HG03139 (cell line): Measurements from ENCODE around the gene HARBI1.
"Not testable (repeated sequence)": the region's sequence is repeated elsewhere in the genome, so short reads cannot be mapped to it uniquely, and the experiment has no call there.

Experiments
- ATAC-seq: cut with Tn5 transposase; IDR thresholded peaks from one replicate; pipeline ENCODE4 v1.9.1; 2021; ENCODE audit not compliant: unreplicated experiment

Gene HARBI1

GRCh38 chr11:46599340-46600193, 17.5 kb downstream of the HARBI1 start:
- no peak for ATAC-seq

- no peak for ATAC-seq
Measured at GRCh38 chr11:46597609-46598219, 19.3 kb downstream of the HARBI1 start.

GRCh38 chr11:46597155-46597554, 19.9 kb downstream of the HARBI1 start:
- ATAC-seq, result no peak

GRCh38 chr11:46594785-46595184, 22.2 kb downstream of the HARBI1 start:
- ATAC-seq, result no peak

- ATAC-seq, result no peak
Measured at GRCh38 chr11:46594374-46594700, 22.7 kb downstream of the HARBI1 start.

- ATAC-seq, result peak; percentile 64
Measured at GRCh38 chr11:46593550-46594373, 23.3 kb downstream of the HARBI1 start, which contains the start of gene AMBRA1. Gene AMBRA1 (minus strand): TSS chr11:46594023. CDS start chr11:46548380, 45,643 bp downstream.

- ATAC-seq, result no peak
Measured at GRCh38 chr11:46590740-46591605, 26.1 kb downstream of the HARBI1 start.

- ATAC-seq, result no peak
Measured at GRCh38 chr11:46588915-46589314, 28.1 kb downstream of the HARBI1 start.

GRCh38 chr11:46588131-46588530, 28.9 kb downstream of the HARBI1 start:
- ATAC-seq, result no peak

- ATAC-seq, result not testable (repeated sequence)
Measured at GRCh38 chr11:46583513-46583912, 33.5 kb downstream of the HARBI1 start.

GRCh38 chr11:46582588-46582987, 34.4 kb downstream of the HARBI1 start:
- no peak for ATAC-seq

GRCh38 chr11:46577058-46577457, 40.0 kb downstream of the HARBI1 start:
- no peak for ATAC-seq

GRCh38 chr11:46574656-46575055, 42.4 kb downstream of the HARBI1 start:
- no peak for ATAC-seq

GRCh38 chr11:46570790-46571398, 46.1 kb downstream of the HARBI1 start:
- no peak for ATAC-seq

GRCh38 chr11:46565232-46565840, 51.7 kb downstream of the HARBI1 start:
- ATAC-seq, result no peak

GRCh38 chr11:46564459-46564858, 52.6 kb downstream of the HARBI1 start:
- no peak for ATAC-seq

- no peak for ATAC-seq
Measured at GRCh38 chr11:46562527-46562926, 54.5 kb downstream of the HARBI1 start.

GRCh38 chr11:46560300-46560991, 56.6 kb downstream of the HARBI1 start:
- ATAC-seq, result no peak

- ATAC-seq, result no peak
Measured at GRCh38 chr11:46559815-46560214, 57.2 kb downstream of the HARBI1 start.
